Esophagus (tissue), 2 donors: ENCODE measurements around the gene ENDOV. TPM values are rescaled to one million over a fixed set of nuclear protein-coding genes. Genes with fewer than 3 reads are reported as not detected.
"Not testable (repeated sequence)": the region's sequence is repeated elsewhere in the genome, so short reads cannot be mapped to it uniquely, and the experiment has no call there.

Experiments used
- H3K27ac ChIP-seq, 2 donors: one replicate each; pipeline ENCODE4 v1.5.1; 2013; ENCODE audit warnings: low read depth in 2 of 2, mild to moderate bottlenecking in 2 of 2, inconsistent platforms in 1 of 2, low read length in 1 of 2, moderate library complexity in 1 of 2
- H3K27me3 ChIP-seq, 2 donors: one replicate each; pipeline ENCODE4 v1.6.1; 2013; ENCODE audit warnings: low read length in 2 of 2, control low read depth in 1 of 2, mild to moderate bottlenecking in 1 of 2; ENCODE audit not compliant: insufficient read depth in 2 of 2, control insufficient read depth in 1 of 2
- H3K36me3 ChIP-seq, 2 donors: one replicate each; pipeline ENCODE4 v1.6.1; 2013; ENCODE audit warnings: low read length in 1 of 2; ENCODE audit not compliant: control insufficient read depth in 2 of 2, insufficient read depth in 2 of 2
- H3K4me1 ChIP-seq, 2 donors: one replicate each; pipeline ENCODE4 v1.6.1; 2013; ENCODE audit warnings: low read length in 1 of 2; ENCODE audit not compliant: control insufficient read depth in 2 of 2, insufficient read depth in 2 of 2
- H3K4me3 ChIP-seq, 2 donors: one replicate each; pipeline ENCODE4 v1.5.1; 2013; ENCODE audit warnings: low read length in 2 of 2, mild to moderate bottlenecking in 2 of 2, low read depth in 1 of 2, moderate library complexity in 1 of 2
- H3K9me3 ChIP-seq, 2 donors: one replicate each; pipeline ENCODE4 v1.6.1; 2013; ENCODE audit warnings: mild to moderate bottlenecking in 2 of 2, low read depth in 1 of 2, low read length in 1 of 2, moderate library complexity in 1 of 2; ENCODE audit not compliant: control insufficient read depth in 2 of 2, insufficient read depth in 1 of 2
- WGBS, 2 donors: extraction: QIAGEN DNeasy Blood & Tissue Kit; methylation state at CpG; one replicate each; pipeline ENCODE4 v1.1.7; 2013; 5-methylcytosine and 5-hydroxymethylcytosine counted together
- polyA plus RNA-seq, 2 donors: library from polyadenylated mRNA; stranded (reverse); fragments of 200-250 nt; gene quantifications; one replicate each; pipeline ENCODE4 v1.2.3, GENCODE V29; 2013
- donor health status: healthy with polysubstance abuse.
- donor health status: Bipolar disorder and iron deficiency.

The ENDOV gene
- polyA plus RNA-seq, 2 donors = 10.8 to 11.9 TPM

DNA sequence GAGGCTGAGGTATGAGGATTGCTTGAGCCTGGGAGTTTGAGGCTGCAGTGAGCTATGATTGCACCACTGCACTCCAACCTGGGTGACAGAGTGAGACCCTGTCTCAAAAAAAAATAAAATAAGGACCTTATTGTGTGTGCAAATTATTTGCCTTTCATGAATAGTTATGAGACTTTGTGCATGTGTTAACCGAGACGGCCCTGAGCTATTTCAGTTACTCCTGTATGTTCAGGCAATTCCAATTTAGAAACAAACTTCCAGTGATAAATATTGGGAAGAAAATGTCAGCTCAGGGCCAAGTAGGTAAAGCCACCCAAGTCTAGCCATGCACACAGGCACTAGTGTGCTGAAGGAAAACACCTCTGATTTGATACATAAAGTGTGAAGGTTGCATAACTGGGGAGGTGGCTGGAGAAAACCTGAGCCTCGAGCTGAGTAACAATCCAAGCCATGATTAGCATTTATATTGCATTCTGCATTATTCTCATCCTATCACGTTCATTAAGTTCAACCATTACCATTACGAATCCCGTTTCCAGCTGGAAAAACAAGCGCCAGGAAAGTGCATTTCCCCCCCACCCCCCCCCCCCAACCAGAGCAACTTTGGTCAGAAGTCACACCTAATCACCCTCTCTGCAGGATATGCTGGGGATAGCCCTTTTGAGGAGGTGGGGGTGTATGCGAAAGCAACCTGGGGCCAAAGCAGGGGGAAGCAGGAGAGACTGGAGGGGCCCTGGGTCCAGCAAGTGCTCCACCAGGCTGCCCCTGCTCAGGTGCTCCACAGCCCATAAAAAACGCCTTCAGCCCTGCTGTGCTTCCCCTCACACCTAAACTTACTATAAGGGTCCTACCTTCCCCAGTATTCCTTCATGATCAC, 18.6 kb upstream of the ENDOV start:
- Histone ChIP-seq H3K4me3 (no peak overlapping the region), H3K4me1 (no peaks in the 10 kb centered on the region), H3K9me3 (no peaks in the 10 kb centered on the region), H3K36me3 (peaks cover 4 to 13% of the 10 kb centered on the region in 2 donors), H3K27me3 (no peaks in the 10 kb centered on the region), H3K27ac (no peak overlapping the region)
- WGBS, 2 donors = 63 to 72% methylated on average over 9 of the region's 9 CpGs

- no peaks in the 10 kb centered on the region for H3K9me3 ChIP-seq
- H3K4me3 ChIP-seq = no peak overlapping the region
- no peak overlapping the region for H3K27ac ChIP-seq
- 88 to 90% methylated on average over 6 of the region's 6 CpGs for WGBS, 2 donors
- peaks cover 4 to 13% of the 10 kb centered on the region in 2 donors for H3K36me3 ChIP-seq
- H3K27me3 ChIP-seq = no peaks in the 10 kb centered on the region
- H3K4me1 ChIP-seq = no peaks in the 10 kb centered on the region
Observed at GRCh38 chr17:80397034-80397387, 18.0 kb upstream of the ENDOV start.

DNA sequence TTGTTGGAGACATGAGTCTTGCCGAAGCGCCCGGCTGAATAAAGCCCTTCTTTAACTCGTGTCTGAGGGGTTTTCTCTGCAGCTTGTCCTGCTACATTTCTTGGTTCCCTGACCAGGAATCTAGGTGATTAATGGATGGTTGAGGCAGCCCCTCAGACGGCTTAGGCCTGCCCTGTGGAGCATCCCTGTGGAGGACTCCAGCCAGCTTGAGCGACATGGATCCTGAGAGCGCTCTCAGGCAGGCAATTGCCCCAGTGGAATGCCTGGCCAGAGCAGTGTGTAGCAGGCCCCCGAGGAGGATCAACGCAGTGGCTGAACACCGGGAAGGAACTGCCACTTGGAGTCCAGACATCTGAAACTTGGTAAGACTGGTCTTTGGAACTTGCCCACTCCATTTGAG, 17.3 kb upstream of the ENDOV start:
- no peaks in the 10 kb centered on the region for H3K27me3 ChIP-seq
- H3K9me3 ChIP-seq = no peaks in the 10 kb centered on the region
- peaks cover 4 to 13% of the 10 kb centered on the region in 2 donors for H3K36me3 ChIP-seq
- WGBS, 2 donors = 78 to 80% methylated on average over 10 of the region's 10 CpGs
- H3K4me1 ChIP-seq = no peaks in the 10 kb centered on the region
- H3K4me3 ChIP-seq = no peak overlapping the region
- no peak overlapping the region for H3K27ac ChIP-seq

DNA sequence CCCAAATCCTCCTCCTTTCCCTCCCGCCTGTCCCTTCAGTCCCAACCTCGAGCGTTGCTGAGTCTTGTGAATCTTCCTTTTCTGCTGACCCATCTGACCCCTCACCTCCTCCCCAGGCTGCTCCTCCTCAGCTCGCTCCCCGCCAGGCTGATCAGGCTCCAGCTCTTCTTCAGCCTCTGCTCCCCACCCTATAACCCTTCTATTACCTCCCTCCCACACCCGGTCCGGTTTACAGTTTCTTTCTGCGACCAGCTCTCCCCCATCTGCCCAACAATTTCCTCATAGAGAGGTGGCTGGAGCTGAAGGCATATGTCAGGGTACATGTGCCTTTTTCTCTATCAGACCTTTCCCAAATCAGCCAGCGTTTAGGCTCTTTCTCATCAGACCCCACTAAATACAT, 13.9 kb upstream of the ENDOV start:
- 79 to 85% methylated on average over 9 of the region's 9 CpGs for WGBS, 2 donors
- not testable (repeated sequence) for H3K4me1 ChIP-seq, H3K9me3 ChIP-seq, H3K27me3 ChIP-seq, H3K4me3 ChIP-seq, H3K36me3 ChIP-seq, H3K27ac ChIP-seq

GRCh38 chr17:80402102-80402501, 12.9 kb upstream of the ENDOV start:
- not testable (repeated sequence) for H3K9me3 ChIP-seq, H3K36me3 ChIP-seq, H3K27me3 ChIP-seq, H3K27ac ChIP-seq, H3K4me1 ChIP-seq, H3K4me3 ChIP-seq
- 90 to 92% methylated on average over 13 of the region's 13 CpGs for WGBS, 2 donors

- 91 to 96% methylated on average over 4 of the region's 4 CpGs for WGBS, 2 donors
- H3K27me3 ChIP-seq = no peaks in the 10 kb centered on the region
- no peaks in the 10 kb centered on the region for H3K36me3 ChIP-seq
- no peaks in the 10 kb centered on the region for H3K4me1 ChIP-seq
- H3K4me3 ChIP-seq = no peak overlapping the region
- H3K27ac ChIP-seq = no peak overlapping the region
- no peaks in the 10 kb centered on the region for H3K9me3 ChIP-seq
Observed at GRCh38 chr17:80402959-80403358, 12.0 kb upstream of the ENDOV start.

- H3K4me1 ChIP-seq = no peaks in the 10 kb centered on the region
- H3K27ac ChIP-seq = no peak overlapping the region
- 91 to 93% methylated on average over 8 of the region's 8 CpGs for WGBS, 2 donors
- no peaks in the 10 kb centered on the region for H3K9me3 ChIP-seq
- no peak overlapping the region for H3K4me3 ChIP-seq
- no peaks in the 10 kb centered on the region for H3K27me3 ChIP-seq
- no peaks in the 10 kb centered on the region for H3K36me3 ChIP-seq
Observed at GRCh38 chr17:80406146-80406545, 8.8 kb upstream of the ENDOV start.

GRCh38 chr17:80407917-80408316, 7.0 kb upstream of the ENDOV start:
- not testable (repeated sequence) for H3K27ac ChIP-seq, H3K9me3 ChIP-seq, H3K27me3 ChIP-seq, H3K4me3 ChIP-seq, H3K4me1 ChIP-seq, H3K36me3 ChIP-seq
- WGBS, 2 donors = 60 to 64% methylated on average over 5 of the region's 5 CpGs

GRCh38 chr17:80408872-80409271, 6.1 kb upstream of the ENDOV start:
- WGBS, 2 donors = 12 to 13% methylated on average over 6 of the region's 6 CpGs
- Histone ChIP-seq H3K27ac (no peak overlapping the region), H3K9me3 (no peaks in the 10 kb centered on the region)

GRCh38 chr17:80409626-80410025, 5.3 kb upstream of the ENDOV start:
- Histone ChIP-seq H3K4me3 (no peak overlapping the region), H3K27ac (no peak overlapping the region), H3K9me3 (no peaks in the 10 kb centered on the region), H3K27me3 (no peaks in the 10 kb centered on the region), H3K4me1 (peaks cover 2 to 6% of the 10 kb centered on the region in 2 donors), H3K36me3 (no peaks in the 10 kb centered on the region)
- WGBS, 2 donors = 90 to 94% methylated on average over 13 of the region's 13 CpGs

More at GRCh38 chr17:80408872-80409271, 6.1 kb upstream of the ENDOV start:
- H3K27me3 ChIP-seq = no peaks in the 10 kb centered on the region
- no peak overlapping the region for H3K4me3 ChIP-seq
- H3K4me1 ChIP-seq = peaks cover 0 to 2% of the 10 kb centered on the region in 2 donors
- no peaks in the 10 kb centered on the region for H3K36me3 ChIP-seq
